Activated T-cell treated with anti-CD3 and anti-CD28 coated beads, Interleukin-2, amount 50 U/mL, for 1 hour (primary cell): ENCODE data around the gene TSC22D2.
A peak's percentile ranks its signal among the peaks of the same experiment; 100 is the strongest.

Source experiments
- DNase-seq: peaks from one replicate; pipeline ENCODE4 v3.0.0-alpha.2; 2020

The TSC22D2 gene

DNA sequence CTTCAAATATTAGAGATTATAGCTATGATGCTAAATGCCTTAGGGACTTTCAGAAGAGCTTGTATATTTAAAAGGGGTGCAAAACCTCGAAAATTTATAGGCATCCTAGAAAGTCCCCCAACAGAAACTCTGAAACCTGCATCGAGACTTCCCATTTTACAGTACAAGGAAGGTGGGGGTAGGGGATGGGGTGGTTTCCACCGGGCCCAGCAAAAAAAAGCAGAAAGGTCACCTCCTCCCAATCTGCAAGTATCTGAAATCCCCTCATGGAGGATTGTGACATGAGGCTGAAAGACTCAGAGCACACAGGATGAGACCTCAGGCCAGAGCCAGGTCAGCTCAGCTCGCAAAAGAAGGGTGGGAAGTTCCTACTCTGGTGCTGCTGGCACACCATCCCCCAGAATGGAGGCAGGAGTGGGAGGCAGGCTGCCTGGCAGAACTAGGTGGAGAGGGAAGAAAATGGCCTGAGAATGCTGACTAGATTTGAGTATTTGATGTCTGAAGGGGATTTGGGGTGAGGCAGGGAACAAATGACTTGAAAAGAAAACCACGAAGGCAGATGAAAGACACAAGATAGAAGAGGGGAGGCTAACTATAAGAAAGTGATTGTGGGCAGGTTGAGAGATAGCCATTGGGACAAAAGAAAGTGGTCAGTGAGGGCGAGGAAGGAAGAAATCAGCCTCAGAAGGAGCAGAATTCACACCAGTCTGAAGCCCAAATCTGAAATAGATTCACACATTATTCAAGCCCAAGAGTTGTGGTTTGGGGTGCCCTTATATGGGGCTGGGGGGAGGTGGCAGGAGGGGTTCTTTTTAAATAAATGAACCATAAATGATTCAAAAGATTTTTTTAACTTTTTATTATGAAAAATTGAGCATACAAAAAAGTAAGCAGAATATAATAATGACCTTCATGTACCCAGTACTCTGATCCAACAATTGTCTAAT, 22.5 kb upstream of the TSC22D2 start:
- no peak for DNase-seq

- DNase-seq: no peak
Measured at GRCh38 chr3:150388498-150389418, 19.3 kb upstream of the TSC22D2 start.

DNA sequence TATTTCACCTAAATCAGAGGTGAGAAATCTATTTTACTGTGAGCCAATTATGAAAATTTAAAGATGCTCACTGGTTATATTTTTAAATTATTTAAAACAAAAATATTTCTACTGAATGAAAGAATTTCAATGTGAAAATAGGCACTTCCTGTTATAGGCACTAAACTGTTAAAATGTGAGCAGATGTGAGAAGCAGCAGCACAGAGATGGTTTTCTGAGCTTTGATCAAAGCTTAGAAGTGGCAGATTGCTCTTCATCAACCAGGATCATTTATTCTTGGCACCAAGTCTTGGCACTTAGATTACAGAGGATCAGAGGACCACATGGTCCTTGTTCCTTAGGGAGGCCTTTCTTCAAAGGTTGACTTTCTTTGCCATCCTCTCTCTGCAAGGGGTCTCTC, 18.0 kb upstream of the TSC22D2 start:
- DNase-seq: no peak

GRCh38 chr3:150391161-150391560, 16.9 kb upstream of the TSC22D2 start:
- DNase-seq: no peak

DNA sequence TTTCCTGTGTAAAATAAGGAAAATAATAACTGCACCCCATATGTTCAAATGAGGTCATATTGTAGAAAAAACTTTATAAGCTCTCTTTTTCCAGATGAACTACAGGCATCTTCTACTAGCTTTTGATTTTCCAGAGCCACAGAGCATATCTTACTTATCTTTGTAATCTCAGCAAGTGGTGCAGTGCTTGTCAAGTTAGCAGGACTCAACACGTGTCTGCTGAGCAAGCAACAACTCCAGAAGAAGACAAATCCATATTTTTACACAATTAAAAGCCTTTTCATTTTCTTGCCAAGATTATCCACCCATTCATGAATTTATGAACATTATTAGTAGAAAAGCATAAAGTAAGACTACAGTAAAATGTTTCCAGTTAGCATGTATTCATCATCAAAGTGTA, 14.4 kb upstream of the TSC22D2 start:
- DNase-seq: no peak

GRCh38 chr3:150394606-150395005, 13.5 kb upstream of the TSC22D2 start:
- no peak for DNase-seq

DNA sequence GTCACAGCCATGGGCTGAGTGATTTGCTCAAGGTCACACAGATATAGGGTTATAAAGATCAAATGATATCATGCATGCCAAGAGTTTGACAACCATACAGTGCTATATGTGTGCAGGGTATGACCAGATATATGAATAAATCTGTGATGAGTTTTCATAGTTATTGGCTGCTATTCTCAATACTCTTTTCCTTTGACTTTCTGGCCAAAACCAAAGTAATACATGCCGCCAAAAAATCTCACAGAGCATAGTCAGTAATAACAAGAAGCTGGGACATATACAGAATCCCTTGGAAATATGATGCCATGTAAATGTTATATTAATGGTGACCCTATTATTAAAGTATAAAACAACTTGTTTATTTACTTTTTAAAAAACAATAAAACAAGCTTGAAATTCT, 11.6 kb upstream of the TSC22D2 start:
- no peak for DNase-seq

GRCh38 chr3:150396956-150397550, 11.0 kb upstream of the TSC22D2 start:
- no peak for DNase-seq

GRCh38 chr3:150399060-150399459, 9.0 kb upstream of the TSC22D2 start:
- no peak for DNase-seq

DNA sequence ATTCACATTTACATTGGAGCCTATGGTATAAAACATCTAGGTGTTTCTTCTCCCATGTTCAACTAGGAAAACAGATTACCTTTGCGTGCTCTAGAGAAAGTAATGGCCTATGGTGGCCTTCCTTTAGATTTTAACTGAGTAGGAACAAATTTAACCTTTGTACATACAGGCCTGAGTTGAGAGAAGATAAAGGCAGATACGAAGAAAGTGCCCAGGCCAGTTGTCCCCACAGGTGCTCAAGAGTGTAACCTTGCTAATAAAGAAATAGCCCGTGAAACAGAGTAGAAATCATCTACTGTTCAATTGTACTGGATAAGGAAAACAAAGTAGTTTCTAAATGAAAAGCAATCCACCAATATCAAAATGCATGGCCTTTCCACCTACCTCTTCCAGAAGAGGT, 6.8 kb upstream of the TSC22D2 start:
- no peak for DNase-seq

GRCh38 chr3:150402217-150402616, 5.9 kb upstream of the TSC22D2 start:
- no peak for DNase-seq

- no peak for DNase-seq
Measured at GRCh38 chr3:150404023-150404422, 4.1 kb upstream of the TSC22D2 start.

GRCh38 chr3:150407051-150407807, 869 bp upstream of the TSC22D2 start:
- no peak for DNase-seq

DNA sequence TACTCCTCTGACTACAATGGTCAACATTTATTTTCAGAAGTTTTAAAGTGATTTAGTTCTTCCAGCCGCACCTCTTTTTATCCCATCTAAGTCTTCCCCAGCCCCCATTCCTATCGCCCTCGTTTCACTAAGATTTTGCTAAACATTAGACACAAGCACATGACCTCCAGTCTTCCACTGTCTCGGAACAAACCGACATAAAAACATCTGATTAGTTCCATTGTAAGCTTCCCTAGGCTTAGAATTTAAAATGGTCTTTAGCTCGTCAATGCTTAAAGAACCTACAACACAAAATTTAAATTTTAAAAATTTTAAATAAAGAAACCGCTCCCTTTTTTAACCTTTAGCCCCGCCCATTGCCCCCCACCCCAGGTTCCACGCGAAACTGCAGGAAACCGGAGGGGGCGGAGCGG, 284 bp upstream of the TSC22D2 start:
- no peak for DNase-seq

- no peak for DNase-seq
Measured at GRCh38 chr3:150409125-150409511, 1.0 kb downstream of the TSC22D2 start.

- peak; percentile 80 for DNase-seq
Measured at GRCh38 chr3:150409512-150410310, 1.6 kb downstream of the TSC22D2 start.

DNA sequence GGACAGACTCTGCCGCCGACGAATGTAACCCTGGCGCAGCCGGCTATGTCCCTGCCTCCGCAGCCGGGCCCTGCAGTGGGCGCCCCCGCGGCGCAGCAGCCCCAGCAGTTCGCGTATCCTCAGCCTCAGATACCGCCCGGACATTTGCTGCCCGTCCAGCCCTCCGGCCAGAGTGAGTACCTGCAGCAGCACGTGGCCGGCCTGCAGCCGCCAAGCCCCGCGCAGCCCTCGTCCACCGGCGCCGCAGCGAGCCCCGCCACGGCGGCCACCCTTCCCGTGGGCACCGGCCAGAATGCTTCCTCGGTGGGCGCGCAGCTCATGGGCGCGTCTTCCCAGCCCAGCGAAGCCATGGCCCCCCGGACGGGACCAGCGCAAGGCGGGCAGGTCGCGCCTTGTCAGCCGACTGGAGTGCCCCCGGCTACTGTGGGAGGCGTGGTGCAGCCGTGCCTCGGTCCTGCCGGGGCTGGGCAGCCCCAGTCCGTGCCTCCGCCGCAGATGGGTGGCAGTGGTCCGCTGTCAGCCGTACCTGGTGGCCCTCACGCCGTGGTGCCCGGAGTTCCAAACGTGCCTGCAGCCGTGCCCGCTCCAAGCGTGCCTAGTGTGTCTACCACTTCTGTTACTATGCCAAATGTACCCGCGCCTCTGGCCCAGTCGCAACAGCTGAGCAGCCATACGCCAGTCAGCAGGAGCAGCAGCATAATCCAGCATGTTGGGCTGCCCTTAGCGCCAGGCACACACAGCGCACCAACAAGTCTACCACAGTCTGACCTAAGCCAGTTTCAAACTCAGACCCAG, 2.4 kb downstream of the TSC22D2 start:
- peak; percentile 51 for DNase-seq

DNA sequence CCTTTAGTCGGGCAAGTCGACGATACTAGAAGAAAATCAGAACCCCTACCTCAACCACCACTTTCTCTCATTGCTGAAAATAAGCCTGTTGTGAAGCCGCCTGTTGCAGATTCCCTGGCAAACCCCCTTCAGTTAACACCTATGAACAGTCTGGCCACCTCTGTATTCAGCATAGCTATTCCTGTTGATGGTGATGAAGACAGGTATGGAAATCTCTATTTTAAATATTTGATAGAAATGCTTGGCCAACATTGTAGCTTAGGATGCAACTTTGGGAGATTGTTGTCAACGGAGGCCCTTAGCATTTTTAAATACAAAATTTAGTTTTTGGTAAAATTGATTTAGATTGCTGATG, 3.0 kb downstream of the TSC22D2 start:
- no peak for DNase-seq

DNA sequence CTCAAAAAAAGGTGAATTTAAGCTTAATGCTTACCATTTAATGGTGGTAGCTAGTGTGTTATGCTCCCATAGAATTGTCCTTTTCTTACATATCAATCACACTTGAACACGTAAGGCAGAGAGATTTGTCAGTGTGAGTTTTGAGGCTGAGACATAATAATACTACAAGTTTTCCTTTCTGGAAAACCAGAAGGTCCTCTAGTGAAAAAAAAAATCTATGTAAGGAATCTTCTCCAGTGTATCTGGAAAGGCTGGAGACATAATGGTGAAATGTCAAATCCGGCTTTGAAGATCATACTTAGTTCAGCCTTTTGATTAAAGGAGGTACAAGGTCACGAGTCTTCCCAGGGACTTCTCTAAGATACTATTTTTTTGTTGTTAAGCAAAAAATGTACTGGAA, 3.4 kb downstream of the TSC22D2 start:
- DNase-seq: no peak

DNA sequence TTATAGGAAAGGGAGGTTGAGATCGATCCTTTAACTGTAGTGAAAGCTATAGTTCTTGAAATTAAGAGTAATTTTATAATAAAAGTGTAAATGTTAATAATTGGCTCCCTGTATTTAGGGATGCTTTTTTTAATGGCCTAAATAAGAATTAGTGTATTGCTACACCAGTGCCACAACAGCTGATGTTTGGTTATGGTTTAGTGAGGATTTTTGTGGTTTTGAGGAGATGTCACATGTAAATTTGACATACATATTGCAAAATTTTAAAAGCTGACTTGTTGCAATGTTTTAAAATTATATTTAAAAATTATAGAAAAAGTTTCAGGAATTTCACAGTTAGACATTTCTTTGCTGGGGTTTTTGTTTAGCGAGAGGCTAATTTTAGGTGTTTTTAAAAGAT, 3.9 kb downstream of the TSC22D2 start:
- no peak for DNase-seq
